ENCODE measurements around the gene PAQR6. TPM values are rescaled to one million over a fixed set of nuclear protein-coding genes. Genes with fewer than 3 reads are reported as not detected.

Gene PAQR6
- total and polyA plus RNA-seq, 9 donors: 0.25 to 1.8 (median 0.73) TPM

GRCh38 chr1:156195853-156196252 is 52.0 kb downstream of the PAQR6 start:
- H3K27me3 ChIP-seq: no peaks in the 10 kb centered on the region
- no peaks in the 10 kb centered on the region for H3K9me3 ChIP-seq
- TF ChIP-seq CTCF (IDR thresholded peaks at IDR 0.05): no peak
- no peaks in the 10 kb centered on the region for H3K36me3 ChIP-seq
- H3K4me3 ChIP-seq: no peak overlapping the region
- H3K27ac ChIP-seq: no peak overlapping the region
- WGBS, 3 donors: 74 to 81% (median 80%) methylated on average over 4 of the region's 4 CpGs
- no peaks in the 10 kb centered on the region for H3K4me1 ChIP-seq (ENCODE audit: insufficient read depth)
- intact Hi-C loops (cut with DNase I): no loop called here
- no peak for DNase-seq

- DNase-seq: no peak
- Histone ChIP-seq H3K4me3 (peak overlapping the region; percentile 97), H3K4me1 (ENCODE audit: insufficient read depth) (no peaks in the 10 kb centered on the region), H3K36me3 (no peaks in the 10 kb centered on the region), H3K27me3 (no peaks in the 10 kb centered on the region), H3K27ac (peak overlapping the region in 1 of 2 donors; percentile 57), H3K9me3 (no peaks in the 10 kb centered on the region)
- intact Hi-C loops (cut with DNase I): no loop called here
- 8 to 9% (median 8%) methylated on average over 14 of the region's 14 CpGs for WGBS, 3 donors
- TF ChIP-seq CTCF (IDR thresholded peaks at IDR 0.05) (no peak), EP300 (IDR thresholded peaks at IDR 0.05) (no peak), POLR2A (IDR thresholded peaks at IDR 0.05) (no peak)
These were observed 53.6 kb downstream of the PAQR6 start for GRCh38 chr1:156194300-156194652.

GRCh38 chr1:156193488-156194299 is 54.2 kb downstream of the PAQR6 start, which contains the start of gene SLC25A44:
TSS of gene SLC25A44 (plus strand) at chr1:156194104. CDS start at chr1:156199848, 5,744 bp downstream.
- H3K9me3 ChIP-seq: no peaks in the 10 kb centered on the region
- intact Hi-C loops (cut with DNase I): no loop called here
- no peaks in the 10 kb centered on the region for H3K4me1 ChIP-seq (ENCODE audit: insufficient read depth)
- DNase-seq: peak; percentile 96 to 99 (median 98)
- 2 to 4% (median 2%) methylated on average over 59 of the region's 59 CpGs for WGBS, 3 donors
- TF ChIP-seq POLR2A (IDR thresholded peaks at IDR 0.05) (peak; percentile 45), EP300 (IDR thresholded peaks at IDR 0.05) (peak; percentile 90), CTCF (IDR thresholded peaks at IDR 0.05) (peak; percentile 68 to 84 (median 72))
- H3K4me3 ChIP-seq: peak within 1 kb of the TSS; percentile 97
- no peaks in the 10 kb centered on the region for H3K36me3 ChIP-seq
- H3K27ac ChIP-seq: peak within 1 kb of the TSS in 1 of 2 donors; percentile 57
- H3K27me3 ChIP-seq: no peaks in the 10 kb centered on the region

Other genes with a start within 250 kb of the PAQR6 start
- gene SSR2, start 227.1 kb downstream of the PAQR6 start, total RNA-seq: 100 to 1,000 TPM; 261 to 496 (median 272) TPM
- gene SSR2, start 227.1 kb downstream of the PAQR6 start, polyA plus RNA-seq: 100 to 1,000 TPM; 465 to 601 TPM
- gene UBQLN4, start 194.3 kb downstream of the PAQR6 start, total RNA-seq: 10 to 100 TPM; 14.2 to 38.0 (median 26.6) TPM
- 10 to 100 TPM; 16.3 to 33.9 TPM for gene UBQLN4, start 194.3 kb downstream of the PAQR6 start, polyA plus RNA-seq
- 10 to 100 TPM; 20.1 to 66.1 (median 24.9) TPM for gene LAMTOR2, start 193.3 kb downstream of the PAQR6 start, total RNA-seq
- 10 to 100 TPM; 20.1 to 41.2 TPM for gene LAMTOR2, start 193.3 kb downstream of the PAQR6 start, polyA plus RNA-seq
- 10 to 100 TPM in 1 of 7 donors, 1 to 10 TPM in 4, under 1 TPM in 2; 0.45 to 38.6 (median 3.5) TPM for gene RAB25, start 186.9 kb downstream of the PAQR6 start, total RNA-seq
- gene RAB25, start 186.9 kb downstream of the PAQR6 start, polyA plus RNA-seq: under 1 TPM in 1 of 2 donors, not detected in 1; 0.28 TPM
- 10 to 100 TPM in 4 of 7 donors, 1 to 10 TPM in 3; 3.5 to 12.4 (median 10.2) TPM for gene MEX3A, start 165.6 kb downstream of the PAQR6 start, total RNA-seq
- 1 to 10 TPM; 5.6 to 6.6 TPM for gene MEX3A, start 165.6 kb downstream of the PAQR6 start, polyA plus RNA-seq
- gene LMNA, start 133.3 kb downstream of the PAQR6 start, total RNA-seq: 100 to 1,000 TPM; 197 to 609 (median 377) TPM
- gene LMNA, start 133.3 kb downstream of the PAQR6 start, polyA plus RNA-seq: 100 to 1,000 TPM in 1 of 2 donors, 10 to 100 TPM in 1; 50.1 to 157 TPM
- 1 to 10 TPM; 2.7 to 9.0 (median 5.5) TPM for gene SEMA4A, start 94.5 kb downstream of the PAQR6 start, total RNA-seq
- gene SEMA4A, start 94.5 kb downstream of the PAQR6 start, polyA plus RNA-seq: 1 to 10 TPM; 2.1 to 2.8 TPM
- 10 to 100 TPM in 6 of 7 donors, 1 to 10 TPM in 1; 6.8 to 20.9 (median 16.8) TPM for gene SLC25A44, start 54.0 kb downstream of the PAQR6 start, total RNA-seq
- gene SLC25A44, start 54.0 kb downstream of the PAQR6 start, polyA plus RNA-seq: 10 to 100 TPM in 1 of 2 donors, 1 to 10 TPM in 1; 7.3 to 21.0 TPM
- 10 to 100 TPM; 36.6 to 84.2 (median 53.0) TPM for gene PMF1, start 35.0 kb downstream of the PAQR6 start, total RNA-seq
- 10 to 100 TPM; 35.0 to 70.6 TPM for gene PMF1, start 35.0 kb downstream of the PAQR6 start, polyA plus RNA-seq
- 1 to 10 TPM; 1.4 to 4.6 (median 2.0) TPM for gene BGLAP, start 5.9 kb downstream of the PAQR6 start, total RNA-seq
- gene BGLAP, start 5.9 kb downstream of the PAQR6 start, polyA plus RNA-seq: 1 to 10 TPM in 1 of 2 donors, not detected in 1; 1.4 TPM
- gene SMG5, start 34.8 kb upstream of the PAQR6 start, total RNA-seq: 10 to 100 TPM; 31.5 to 54.6 (median 44.6) TPM
- gene SMG5, start 34.8 kb upstream of the PAQR6 start, polyA plus RNA-seq: 10 to 100 TPM; 30.1 to 31.1 TPM
- 1 to 10 TPM in 6 of 7 donors, under 1 TPM in 1; 0.80 to 3.3 (median 2.2) TPM for gene TMEM79, start 36.3 kb upstream of the PAQR6 start, total RNA-seq
- gene TMEM79, start 36.3 kb upstream of the PAQR6 start, polyA plus RNA-seq: 1 to 10 TPM; 1.2 to 2.1 TPM
- gene GLMP, start 47.6 kb upstream of the PAQR6 start, total RNA-seq: 10 to 100 TPM; 20.2 to 47.9 (median 32.3) TPM
- gene GLMP, start 47.6 kb upstream of the PAQR6 start, polyA plus RNA-seq: 10 to 100 TPM; 33.0 to 42.0 TPM
- gene VHLL, start 51.3 kb upstream of the PAQR6 start, total RNA-seq: under 1 TPM in 4 of 7 donors, not detected in 3; 0.33 to 0.56 (median 0.40) TPM
- gene VHLL, start 51.3 kb upstream of the PAQR6 start, polyA plus RNA-seq: not detected
- 100 to 1,000 TPM; 157 to 228 (median 175) TPM for gene CCT3, start 90.2 kb upstream of the PAQR6 start, total RNA-seq
- 100 to 1,000 TPM; 119 to 230 TPM for gene CCT3, start 90.2 kb upstream of the PAQR6 start, polyA plus RNA-seq
- gene TSACC, start 90.5 kb upstream of the PAQR6 start, total RNA-seq: not detected
- gene TSACC, start 90.5 kb upstream of the PAQR6 start, polyA plus RNA-seq: under 1 TPM in 1 of 2 donors, not detected in 1; 1.00 TPM
- gene RHBG, start 121.2 kb upstream of the PAQR6 start, total RNA-seq: 10 to 100 TPM in 4 of 7 donors, 1 to 10 TPM in 3; 2.3 to 27.4 (median 13.6) TPM
- gene RHBG, start 121.2 kb upstream of the PAQR6 start, polyA plus RNA-seq: 10 to 100 TPM in 1 of 2 donors, 1 to 10 TPM in 1; 2.5 to 19.5 TPM